Stimulated activated CD8-positive, alpha-beta memory T cell treated with anti-CD3 and anti-CD28 coated beads, Interleukin-12 subunit alpha, Interleukin-12 subunit beta, amount 100 ng/mL, for 4 hours (primary cell): ENCODE results near the gene GPR158.

ENCODE experiments used
- DNase-seq: peaks from one replicate; pipeline ENCODE4 v3.0.0-alpha.2; 2020; ENCODE audit warnings: low read depth

The GPR158 gene

DNA sequence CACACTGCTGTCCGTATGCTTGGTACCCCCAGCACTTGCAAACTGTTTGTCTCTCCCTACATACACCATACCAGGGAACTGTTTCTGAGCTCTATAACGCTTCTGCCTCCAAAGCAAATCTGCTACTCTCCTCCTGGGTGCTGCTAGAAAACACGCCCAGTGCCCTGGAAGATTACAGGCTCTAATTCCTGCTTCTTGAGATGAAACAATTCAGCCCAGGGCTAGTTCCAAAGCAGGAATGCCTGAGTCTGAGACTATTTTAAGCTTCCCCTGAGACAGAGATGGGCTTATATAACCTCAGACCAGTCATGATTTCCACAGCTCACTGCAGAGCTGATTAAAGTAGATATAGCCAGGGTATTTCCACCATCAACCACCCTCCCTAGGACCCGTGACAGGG lies 327.1 kb downstream of the GPR158 start:
- no peak for DNase-seq

DNA sequence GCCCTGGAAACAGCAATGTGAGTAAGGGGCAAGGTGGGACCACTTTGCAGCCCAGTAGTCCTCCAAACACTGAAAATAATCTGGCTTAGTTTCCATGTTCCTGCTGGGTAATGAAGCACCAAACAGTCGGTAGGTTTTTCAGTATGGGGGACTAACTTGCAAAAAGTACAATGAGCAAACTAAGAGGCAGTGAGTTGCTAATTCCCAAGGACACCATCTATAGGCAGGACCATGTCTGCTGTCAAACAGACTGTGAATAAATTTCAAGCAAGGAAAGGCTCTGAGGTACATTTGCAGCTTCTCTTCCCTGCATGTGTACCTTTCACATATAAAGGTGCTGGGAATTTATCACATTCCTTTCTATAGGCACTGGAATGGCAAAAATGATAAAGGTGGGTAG lies 327.7 kb downstream of the GPR158 start:
- DNase-seq, result no peak

DNA sequence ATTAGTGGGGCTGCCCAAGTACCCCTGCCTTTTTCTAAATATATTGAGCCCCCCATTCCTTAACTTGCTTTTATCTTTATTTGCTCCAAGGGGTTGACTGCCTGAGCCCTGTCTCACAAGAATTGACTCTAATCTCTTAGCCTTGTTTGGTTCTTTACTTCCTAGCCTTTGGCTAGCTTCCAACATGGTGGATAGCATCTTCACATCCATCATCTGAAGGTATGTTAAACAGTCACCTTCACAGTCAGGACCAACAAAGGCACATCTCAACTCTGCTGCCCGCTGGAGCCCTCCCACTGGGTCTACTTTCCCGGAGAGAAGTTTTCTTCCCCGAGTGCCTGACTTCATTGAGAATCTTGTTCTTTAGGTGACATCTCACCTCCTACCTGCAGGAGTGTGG lies 329.5 kb downstream of the GPR158 start:
- DNase-seq, result no peak

DNA sequence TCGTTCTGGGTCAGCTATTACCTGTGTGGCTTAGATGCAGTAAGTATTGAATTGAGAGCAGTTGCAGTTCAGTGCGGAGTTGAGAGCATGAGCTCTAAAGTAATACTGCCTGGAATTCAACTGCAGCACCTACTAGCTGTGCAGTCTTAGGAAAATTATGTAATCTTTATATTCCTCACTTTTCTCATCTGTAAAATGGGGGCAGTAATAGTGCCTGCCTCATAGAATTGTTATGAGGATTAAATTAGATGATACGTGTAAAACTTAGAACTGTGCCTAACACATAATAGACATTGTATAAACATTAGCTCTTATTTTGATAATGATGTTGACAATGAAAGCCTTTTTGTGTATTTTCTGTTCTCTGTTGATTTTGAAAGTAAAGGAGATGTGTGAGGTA lies 330.0 kb downstream of the GPR158 start:
- DNase-seq, result no peak

DNA sequence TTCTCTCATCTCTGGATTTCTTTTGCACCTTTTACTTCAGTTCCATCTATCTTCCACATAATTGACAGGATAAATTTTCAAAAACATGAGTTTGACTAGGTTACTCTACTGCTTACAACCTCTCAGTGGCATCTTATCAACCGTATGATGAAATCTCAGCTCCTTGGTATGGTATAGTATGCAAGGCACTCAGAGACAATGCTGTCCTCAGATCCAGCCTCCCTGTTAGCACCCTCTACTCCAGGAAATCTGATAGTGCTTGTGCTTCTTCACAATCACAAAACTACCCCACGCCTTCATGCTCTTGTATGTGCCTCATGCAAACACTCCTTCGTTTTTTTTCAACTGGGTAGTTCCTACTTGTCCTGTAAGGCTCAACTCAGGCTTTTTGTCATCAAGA lies 330.7 kb downstream of the GPR158 start:
- no peak for DNase-seq

DNA sequence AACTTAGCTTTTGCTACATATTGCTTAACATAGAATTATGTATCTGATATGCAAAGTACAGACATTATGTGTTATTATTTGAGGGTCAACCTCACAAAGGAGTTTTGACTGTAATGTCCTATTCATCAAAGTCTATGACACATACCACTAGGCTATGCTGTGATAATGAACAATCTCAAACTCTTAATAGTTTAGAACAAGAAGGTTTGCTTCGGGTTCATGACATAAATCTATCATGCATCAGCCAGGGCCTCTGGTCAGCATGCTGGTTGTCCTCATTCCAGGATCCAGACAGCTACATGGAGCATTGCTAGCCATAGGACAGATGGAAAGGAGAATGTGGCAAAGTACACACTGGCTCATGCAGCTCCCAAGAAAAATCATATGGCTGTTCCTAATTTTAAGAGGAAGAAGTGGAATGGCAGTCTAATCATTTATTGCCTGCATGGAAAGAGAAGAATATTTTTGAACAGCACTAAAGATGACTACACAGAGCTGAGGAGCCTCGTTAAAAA lies 332.1 kb downstream of the GPR158 start:
- DNase-seq, result no peak

DNA sequence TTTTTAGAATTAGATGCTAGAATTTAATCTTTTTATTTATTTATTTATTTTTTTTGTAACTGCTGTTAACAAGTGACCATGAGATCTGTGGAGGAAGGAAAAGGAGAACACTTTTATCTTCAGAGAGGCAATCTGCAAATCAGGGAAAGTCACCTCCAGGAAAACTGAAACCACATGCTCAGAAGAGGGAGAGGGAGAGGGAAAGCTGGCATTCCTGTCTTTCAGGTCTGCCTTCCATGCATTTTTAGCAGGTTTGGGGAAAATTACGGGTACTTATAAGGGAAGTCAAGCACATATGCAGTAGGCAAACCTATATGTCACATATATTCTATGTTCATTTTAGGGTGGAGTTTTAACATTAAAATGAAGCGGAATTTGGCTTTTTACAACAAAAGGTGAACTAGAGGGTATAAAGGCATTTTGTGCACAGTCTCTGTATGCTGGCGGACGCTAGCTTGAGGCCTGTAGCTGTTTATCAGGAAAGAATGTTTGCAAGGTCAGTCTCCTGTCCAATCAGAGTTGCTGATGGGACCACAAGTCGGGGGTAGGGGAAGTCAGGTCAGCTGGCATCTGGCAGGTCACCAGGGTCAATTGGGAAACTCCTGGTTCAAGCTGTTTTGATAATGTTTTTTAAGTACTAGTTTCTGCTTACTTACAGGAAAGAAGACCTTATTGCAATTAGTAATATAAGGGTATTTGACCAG lies 333.5 kb downstream of the GPR158 start:
- no peak for DNase-seq

DNA sequence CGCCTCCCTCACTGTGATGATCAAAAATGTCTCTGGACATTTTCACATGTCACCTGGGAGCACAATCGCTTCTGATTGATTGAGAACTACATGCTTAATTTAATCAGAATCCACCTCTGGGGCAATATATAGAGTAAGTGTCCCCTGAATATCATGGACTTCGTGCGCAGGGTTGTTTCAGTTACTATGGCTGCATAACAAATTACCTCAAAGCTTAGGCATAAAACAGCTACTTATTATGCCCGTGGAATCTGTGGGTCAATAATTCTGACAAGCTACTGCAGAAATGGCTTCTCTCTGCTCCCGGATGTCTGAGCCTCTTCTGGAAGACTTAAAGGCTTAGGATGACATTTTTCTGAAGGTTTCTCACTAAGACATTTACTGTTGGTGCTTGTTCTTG lies 334.4 kb downstream of the GPR158 start:
- DNase-seq, result no peak

DNA sequence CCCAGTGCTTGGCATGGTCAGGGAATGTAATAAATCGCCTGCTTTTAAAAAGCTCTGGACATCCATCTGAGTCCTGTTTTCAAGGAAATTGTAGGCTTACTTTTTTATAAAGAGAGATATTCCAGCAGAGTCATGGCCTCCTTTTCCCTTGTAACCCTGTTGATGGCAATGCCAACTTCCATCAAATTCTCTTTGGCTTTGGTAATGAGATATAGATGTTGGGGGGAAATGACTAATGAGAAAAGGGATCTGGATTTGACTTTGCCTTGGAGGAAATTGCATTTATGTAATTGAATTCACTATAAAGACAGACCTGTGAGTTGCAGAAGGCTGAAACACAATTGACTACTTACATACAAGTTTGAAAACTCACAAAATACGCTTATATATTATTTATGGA lies 347.5 kb downstream of the GPR158 start:
- no peak for DNase-seq

DNA sequence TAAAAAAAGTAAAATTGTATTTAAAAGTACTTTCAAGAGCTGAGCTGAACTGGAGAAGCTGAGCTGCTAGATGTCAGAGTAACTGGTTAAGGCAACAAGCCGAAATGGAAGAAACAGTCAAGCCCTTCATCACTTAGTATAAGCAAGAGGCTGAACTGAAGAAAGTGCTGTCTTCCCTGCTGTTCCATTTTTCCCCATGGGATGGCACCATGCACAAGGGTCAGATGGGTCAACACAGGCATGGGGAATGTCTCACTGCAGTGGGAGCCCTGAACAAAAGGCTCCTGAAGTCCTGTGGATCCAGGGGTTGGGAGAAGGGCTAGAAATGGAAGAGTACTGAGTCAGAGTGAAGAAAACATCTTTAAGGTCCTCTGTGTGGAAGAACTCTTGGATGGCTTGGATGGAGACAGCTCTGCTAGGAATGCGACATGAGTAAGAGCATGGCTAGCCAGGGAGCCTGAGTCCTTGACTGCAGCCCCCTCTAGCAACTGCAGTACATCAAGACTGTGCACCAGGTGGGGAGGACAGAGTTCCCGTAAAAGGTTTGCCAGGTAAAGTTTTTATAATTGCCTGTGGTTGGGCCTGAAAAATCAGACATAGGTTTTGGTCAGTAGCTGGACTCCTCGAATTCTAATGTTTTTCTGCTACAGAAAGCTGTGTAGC lies 348.3 kb downstream of the GPR158 start:
- DNase-seq, result no peak

DNA sequence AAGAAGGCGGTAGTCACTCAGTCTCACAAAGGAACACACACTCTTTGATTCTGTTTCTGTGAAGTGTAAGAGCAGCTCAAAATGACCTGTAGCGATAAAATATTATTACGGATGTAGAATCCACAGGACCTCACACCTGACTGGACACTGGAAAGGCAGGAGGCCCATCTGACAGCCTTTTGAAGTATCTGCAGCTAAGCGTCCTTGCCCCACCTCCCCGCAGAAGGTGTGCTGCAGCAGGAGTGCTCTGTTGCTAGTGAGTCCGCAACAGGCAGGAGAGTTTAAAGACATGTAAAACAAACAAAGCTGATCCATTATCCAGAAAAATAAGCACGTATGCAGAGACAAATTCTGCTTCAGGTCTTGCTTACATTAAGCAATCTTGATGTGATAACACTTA lies 355.5 kb downstream of the GPR158 start:
- DNase-seq, result no peak

DNA sequence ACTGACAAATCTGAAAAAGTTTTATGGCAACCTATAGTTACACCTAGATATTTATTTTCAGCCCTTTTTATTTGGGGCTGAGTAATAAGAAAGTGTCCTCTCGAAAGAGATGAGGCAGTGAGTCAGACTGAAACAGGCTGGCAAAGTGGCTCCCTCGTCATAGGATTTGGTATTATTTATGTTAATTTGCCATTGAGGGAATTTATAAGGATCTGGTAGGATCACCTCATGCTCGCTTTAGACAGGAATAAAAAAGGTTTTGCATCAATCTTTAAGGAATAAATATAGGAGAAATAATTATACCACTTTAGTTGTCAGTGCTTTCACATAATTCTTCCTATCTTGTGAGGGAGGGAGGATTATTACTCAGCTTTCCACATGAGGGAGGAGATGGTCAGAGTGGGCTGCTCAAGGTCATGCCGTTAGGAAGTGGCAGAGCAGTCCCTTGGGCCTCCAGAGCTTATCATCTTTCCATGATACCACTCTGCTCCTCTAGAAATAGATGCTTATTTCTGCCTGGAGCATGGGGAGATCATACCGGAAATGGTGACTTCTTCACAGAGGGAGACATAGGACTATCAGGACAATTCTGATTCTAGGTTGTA lies 356.8 kb downstream of the GPR158 start:
- no peak for DNase-seq

DNA sequence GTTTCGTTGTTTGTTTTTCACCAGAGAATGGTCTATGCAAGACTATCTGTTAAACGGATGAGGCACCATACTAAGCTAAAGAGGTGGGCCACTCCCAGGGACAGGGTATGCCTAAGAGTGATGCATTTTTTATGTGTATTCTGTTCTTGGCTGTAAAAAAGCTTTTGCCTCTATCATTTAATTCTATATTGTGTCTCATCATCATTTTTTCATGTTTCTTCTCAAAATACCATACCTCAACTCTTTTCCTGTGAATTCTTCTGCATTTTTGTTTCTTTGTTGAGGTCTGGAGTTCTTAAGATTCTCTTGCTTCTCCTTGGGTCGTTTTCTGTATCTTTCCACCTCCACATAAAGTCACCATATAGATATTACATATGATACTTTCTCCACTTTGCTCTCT lies 357.4 kb downstream of the GPR158 start:
- no peak for DNase-seq

DNA sequence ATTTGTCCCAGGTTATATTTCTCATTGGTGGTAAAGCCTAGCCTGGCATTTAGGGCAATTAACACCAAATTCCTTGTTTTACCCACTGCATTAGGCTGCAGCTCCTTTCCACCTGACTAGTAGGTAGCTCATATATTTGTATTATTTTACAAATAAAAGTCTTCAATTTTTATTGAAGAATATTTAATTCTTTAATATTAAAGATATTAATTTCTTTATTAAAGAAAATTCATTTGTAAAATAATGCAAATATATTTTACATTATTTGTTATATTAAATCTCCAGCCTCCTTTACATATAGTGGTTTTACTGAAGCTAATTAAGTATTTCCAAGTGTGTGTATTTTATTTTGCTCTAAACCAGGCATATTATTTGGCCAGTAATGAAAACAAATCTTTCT lies 361.2 kb downstream of the GPR158 start:
- no peak for DNase-seq

DNA sequence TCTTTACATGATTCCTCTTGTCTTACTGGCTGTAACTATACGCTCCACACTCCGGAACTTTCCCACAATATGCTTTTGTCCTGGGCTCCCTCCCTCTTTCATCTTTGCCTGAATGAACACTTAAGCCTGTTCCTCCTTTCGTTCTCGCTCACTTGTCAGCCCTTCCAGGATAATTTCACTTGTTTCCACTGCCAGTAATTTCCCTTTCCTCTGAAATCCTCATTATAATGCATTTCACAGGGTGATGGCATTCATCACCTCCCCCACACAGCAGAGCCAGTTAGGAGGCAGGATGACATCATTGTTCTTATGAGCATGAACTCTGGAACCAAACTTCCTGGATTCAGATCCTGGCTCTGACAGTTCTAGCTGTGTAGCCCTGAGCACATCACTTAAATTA lies 372.6 kb downstream of the GPR158 start:
- no peak for DNase-seq

DNA sequence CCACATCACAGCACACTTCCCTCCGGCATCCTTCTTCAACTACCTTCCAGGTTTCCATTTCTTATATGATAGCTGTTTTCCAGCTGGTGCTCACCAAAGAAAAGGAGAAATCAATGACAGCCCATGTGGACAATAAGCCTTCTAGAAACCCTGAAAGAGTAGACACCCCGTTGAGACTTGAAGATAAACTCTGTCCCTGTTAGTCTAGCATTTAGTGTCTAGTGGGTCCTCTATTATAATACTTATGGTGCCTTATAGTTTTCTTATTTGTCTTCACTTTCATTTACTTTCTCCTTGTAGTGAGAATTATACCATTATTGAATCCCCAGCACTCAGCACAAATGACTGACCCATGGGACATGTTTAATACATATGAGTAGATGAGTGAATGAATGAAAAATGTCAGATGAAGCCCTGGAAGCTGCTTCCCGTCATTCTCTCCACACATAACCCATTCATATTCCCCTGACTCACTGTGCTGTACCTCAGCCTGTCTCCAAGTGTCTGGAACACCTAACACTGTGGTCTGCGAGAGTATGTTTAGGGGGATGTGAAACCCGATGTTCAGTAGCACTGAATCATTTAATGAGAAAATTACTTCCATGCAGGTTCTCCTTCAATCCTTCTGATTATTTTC lies 377.6 kb downstream of the GPR158 start:
- no peak for DNase-seq

DNA sequence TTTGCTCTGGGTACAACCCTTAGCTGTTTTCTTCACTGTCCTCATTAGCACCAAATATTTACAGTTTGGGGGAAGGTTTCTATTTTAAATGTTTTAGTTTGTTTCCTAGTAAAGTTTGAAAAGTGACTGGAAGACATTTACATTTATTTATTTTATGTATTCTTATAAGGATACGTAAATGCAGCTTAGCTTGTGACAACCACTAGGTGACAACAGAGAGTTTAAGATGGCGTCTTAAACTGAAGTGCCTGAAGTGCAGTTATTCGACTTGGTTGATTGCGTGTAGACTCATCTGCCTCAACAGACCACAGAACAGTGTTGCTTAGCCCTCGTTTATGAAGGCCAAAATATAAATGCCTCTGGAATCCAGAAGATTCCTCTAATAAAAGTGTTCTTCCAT lies 381.1 kb downstream of the GPR158 start:
- no peak for DNase-seq

DNA sequence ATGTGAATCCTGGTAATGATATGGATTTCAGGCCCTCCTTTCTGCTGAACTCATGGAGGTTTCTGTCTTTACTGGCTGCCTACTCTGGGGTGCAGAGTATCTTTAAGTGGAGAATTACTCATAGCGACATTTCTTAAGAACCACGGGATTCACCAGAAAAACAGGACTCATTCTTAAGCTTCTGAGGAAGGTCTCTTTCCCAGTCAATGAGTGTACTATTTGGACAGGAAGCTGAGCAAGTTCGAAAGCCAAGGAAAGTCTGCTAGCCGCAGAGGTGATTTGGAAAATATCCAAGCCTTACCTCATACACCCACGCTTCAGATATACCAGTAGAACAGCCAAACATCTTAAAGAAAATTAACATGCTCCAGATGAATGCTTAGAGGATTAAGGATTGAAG lies 381.7 kb downstream of the GPR158 start:
- DNase-seq, result no peak

DNA sequence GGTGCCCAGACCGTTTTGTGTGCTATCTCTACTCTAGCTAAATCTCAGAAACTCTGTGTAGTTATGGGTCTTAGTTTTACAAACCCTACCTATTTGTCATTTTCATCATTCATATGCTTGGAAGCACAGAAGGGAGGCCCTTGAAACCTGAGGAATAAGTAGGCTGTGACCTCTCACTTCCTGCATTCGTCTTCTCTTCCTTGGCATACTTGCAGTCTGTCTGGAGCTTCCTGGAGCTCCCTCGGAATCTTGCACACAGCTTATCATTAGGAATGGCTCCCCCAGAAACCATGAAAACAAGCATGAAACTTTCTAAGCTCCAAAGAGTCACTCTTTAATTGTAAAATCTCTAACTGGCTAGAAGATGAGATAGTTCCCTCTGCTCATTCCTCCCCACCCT lies 382.3 kb downstream of the GPR158 start:
- DNase-seq, result no peak

DNA sequence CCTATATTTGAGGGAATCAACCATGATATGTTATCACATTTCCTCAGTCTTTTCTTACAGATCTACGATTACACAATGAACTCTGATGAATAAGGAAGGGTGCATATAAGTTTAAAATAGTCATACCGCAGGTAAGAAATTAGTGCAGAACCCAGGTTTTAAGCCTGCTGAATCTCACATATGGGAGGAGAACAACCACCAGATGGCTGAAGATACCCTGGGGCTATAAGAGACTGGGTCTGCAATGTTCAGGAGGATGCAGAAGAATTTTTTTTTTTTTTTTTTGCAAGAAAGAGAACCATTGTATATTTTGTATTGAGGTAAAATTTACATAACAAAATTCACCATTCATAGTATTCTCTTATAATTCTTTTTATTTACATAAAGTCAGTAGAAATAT lies 387.0 kb downstream of the GPR158 start:
- no peak for DNase-seq

DNA sequence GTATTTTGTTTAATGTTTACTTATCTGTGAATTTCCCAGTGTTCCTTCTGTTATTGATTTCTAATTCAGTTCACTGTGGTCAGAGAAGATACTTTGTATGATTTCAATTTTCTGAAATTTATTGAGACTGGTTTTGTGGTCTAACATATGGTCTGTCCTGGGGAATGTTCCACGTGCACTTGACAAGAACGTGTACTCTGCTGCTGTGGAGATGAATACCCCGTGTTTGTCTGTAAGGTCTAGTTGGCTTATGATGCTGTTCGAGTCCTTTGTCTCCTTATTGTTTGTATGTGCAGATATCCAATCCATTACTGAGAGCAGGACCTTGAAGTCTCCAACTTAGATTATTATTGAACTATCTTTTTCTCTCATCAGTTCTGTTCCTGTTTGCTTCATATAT lies 387.7 kb downstream of the GPR158 start:
- no peak for DNase-seq

DNA sequence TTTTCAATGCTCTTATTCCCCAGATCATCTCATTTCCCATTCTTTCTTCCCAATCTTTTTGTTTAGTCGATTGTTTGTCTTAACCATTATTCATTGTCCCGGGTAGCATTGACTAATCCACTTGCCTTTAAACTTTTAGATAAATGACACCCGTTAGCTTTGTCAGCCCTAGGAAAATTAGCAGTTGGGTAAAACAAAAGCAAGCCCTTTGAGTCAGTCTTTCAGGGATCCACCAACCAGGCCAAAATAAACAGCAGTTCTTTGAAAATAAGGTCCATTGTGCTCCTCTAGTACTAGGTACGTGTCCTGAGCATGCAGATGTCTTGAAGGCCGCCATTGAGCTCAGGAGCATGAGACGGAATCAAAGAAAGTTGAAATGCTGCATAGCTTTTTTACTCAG lies 389.6 kb downstream of the GPR158 start:
- DNase-seq, result no peak

DNA sequence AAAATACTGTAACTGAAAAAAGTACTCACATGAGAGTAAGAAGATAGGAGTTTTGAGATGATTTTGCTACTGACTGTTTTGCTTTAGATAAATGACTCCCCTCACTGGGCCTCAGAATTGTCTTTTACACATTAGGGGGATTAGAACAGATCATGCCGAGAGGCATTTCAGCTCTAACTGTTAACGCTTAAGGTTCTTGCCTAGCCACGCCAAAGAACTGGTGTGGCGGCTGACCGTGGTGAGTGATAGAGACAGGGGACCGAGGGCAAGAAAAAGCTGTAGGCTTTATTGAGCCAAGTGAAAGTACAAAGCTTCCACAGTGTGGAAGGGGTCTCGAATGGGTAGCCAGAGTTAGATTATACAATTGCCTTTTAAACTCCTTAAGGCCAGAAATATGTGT lies 390.8 kb downstream of the GPR158 start:
- DNase-seq, result no peak
